ENCODE data around the gene UBAP2.

DNA sequence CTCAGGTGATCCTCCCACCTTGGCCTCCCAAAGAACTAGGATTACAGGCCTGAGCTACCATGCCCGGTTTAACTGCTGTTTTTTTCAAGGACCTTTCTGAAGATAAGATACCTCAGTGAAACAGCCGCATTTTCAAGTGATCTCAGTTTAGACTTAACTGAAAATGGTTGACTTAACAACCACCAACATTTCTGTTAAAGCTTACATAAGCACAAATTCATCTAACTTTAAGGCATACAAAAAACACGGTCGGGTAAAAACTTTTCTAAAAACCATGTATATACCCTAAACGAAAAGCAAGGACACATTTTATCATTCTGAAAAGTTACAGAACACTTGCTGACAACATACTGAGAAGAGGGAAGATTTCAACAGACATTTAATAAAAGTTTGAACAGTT is 22.9 kb downstream of the UBAP2 start:
- TF ChIP-seq CTCF (IDR thresholded peaks at IDR 0.05), result no peak
- no peak for TF ChIP-seq POLR2A (IDR thresholded peaks at IDR 0.05)

Data from breast epithelium (tissue), 3 donors.